ENCODE results near the gene MARS1. TPM values are rescaled to one million over a fixed set of nuclear protein-coding genes. Genes with fewer than 3 reads are reported as not detected.
"Not testable (repeated sequence)": the region's sequence is repeated elsewhere in the genome, so short reads cannot be mapped to it uniquely, and the experiment has no call there.

Gene MARS1
- 100 to 1,000 TPM; 203 to 204 TPM for total RNA-seq
- 83.3 TPM for polyA plus RNA-seq (2013, experiment 1 of 2)
- 115 TPM for polyA plus RNA-seq (2013, experiment 2 of 2)
- 98.4 to 878 (median 180) reads per million in 172 experiments for total RNA-seq

- ChIA-PET CTCF (interaction anchor here (1.4 to 2.9 kb wide), 2 partner anchors 11 to 29 kb away, joined by 5 to 12 read pairs; partner anchors contain the start of gene GLI1), POLR2A (interaction anchor here (1.0 to 2.5 kb wide), 5 partner anchors 8 to 32 kb away, joined by 6 to 15 read pairs (median 7); partner anchors contain the start of genes ARHGAP9 and DDIT3)
- Mint-ChIP-seq H3K36me3 (ENCODE audit: low read depth) (peaks cover 59% of the 10 kb centered on the region), H3K9me3 (no peaks in the 10 kb centered on the region), H3K4me3 (peak within 1 kb of the TSS; percentile 98), H3K27ac (peak within 1 kb of the TSS; percentile 90), H3K27me3 (no peaks in the 10 kb centered on the region), H3K4me1 (ENCODE audit: low read depth) (peaks cover 40% of the 10 kb centered on the region)
- no peaks in the 10 kb centered on the region for H3K27me3 ChIP-seq (ENCODE audit: control insufficient read depth in 1 of 2, insufficient read depth in 2 of 2, low read length in 2 of 2)
- H3K4me1 ChIP-seq (ENCODE audit: insufficient read depth, low read length), result peaks cover 26% of the 10 kb centered on the region
- H3K27ac ChIP-seq (ENCODE audit: low read depth in 1 of 2, low read length in 2 of 2), result peak within 1 kb of the TSS; percentile 80 to 86
- H3K36me3 ChIP-seq (ENCODE audit: insufficient read depth, low read length), result peaks cover 37% of the 10 kb centered on the region
- H3K9me3 ChIP-seq (ENCODE audit: control insufficient read depth in 1 of 2, insufficient read depth in 1 of 2, low read length in 2 of 2), result no peaks in the 10 kb centered on the region
- DNase-seq (peak; percentile 80 to 98 (median 88)), ATAC-seq (ENCODE audit: poor library complexity) (peak; percentile 96)
- TF ChIP-seq, protein P1, sequence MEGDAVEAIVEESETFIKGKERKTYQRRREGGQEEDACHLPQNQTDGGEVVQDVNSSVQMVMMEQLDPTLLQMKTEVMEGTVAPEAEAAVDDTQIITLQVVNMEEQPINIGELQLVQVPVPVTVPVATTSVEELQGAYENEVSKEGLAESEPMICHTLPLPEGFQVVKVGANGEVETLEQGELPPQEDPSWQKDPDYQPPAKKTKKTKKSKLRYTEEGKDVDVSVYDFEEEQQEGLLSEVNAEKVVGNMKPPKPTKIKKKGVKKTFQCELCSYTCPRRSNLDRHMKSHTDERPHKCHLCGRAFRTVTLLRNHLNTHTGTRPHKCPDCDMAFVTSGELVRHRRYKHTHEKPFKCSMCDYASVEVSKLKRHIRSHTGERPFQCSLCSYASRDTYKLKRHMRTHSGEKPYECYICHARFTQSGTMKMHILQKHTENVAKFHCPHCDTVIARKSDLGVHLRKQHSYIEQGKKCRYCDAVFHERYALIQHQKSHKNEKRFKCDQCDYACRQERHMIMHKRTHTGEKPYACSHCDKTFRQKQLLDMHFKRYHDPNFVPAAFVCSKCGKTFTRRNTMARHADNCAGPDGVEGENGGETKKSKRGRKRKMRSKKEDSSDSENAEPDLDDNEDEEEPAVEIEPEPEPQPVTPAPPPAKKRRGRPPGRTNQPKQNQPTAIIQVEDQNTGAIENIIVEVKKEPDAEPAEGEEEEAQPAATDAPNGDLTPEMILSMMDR (IDR thresholded peaks at IDR 0.05), result no peak
- H3K4me3 ChIP-seq (ENCODE audit: low read length), result peak within 1 kb of the TSS; percentile 98
- intact Hi-C loops (cut with DNase I, micrococcal nuclease), result loop anchor here (2.0 to 5.0 kb wide), 2 partner anchors 59 to 60 kb away; partner anchors contain the start of gene DCTN2 (in 2 of the 2)
These were observed at the start of gene MARS1 for GRCh38 chr12:57487597-57488401. Gene MARS1 (plus strand): TSS chr12:57488068. CDS start chr12:57488091, 23 bp downstream.

DNA sequence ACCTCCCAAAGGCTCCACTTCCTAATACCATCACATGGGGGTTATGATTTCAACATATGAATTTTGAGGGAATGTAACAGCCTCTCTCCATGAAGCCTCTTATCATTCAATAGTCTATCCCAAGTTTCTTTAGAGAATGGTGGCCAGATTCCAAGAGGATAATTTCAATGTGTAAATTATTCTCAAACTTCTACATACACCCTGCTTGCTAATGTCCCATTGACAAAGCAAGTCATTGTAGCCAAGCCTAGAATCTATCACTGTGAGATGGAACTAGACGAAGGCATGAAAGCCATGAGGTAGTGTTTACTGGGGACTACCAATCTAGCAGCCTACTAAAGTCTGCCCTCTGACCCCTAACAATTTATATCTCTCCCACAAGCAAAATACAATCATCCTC is 49.5 kb upstream of the MARS1 start:
- Mint-ChIP-seq H3K4me1 (ENCODE audit: low read depth) (no peaks in the 10 kb centered on the region), H3K27ac (no peak overlapping the region), H3K4me3 (no peak overlapping the region), H3K9me3 (no peaks in the 10 kb centered on the region), H3K36me3 (ENCODE audit: low read depth) (no peaks in the 10 kb centered on the region), H3K27me3 (no peaks in the 10 kb centered on the region)
- H3K9me3 ChIP-seq (ENCODE audit: control insufficient read depth in 1 of 2, insufficient read depth in 1 of 2, low read length in 2 of 2), result peaks cover 0 to 12% of the 10 kb centered on the region in 2 experiments
- no peaks in the 10 kb centered on the region for H3K27me3 ChIP-seq (ENCODE audit: control insufficient read depth in 1 of 2, insufficient read depth in 2 of 2, low read length in 2 of 2)
- intact Hi-C loops (cut with DNase I, micrococcal nuclease), result no loop called here
- TF ChIP-seq, protein P1 (IDR thresholded peaks at IDR 0.05), result no peak
- ChIA-PET CTCF (no interaction called here), POLR2A (no interaction called here)
- no peaks in the 10 kb centered on the region for H3K36me3 ChIP-seq (ENCODE audit: insufficient read depth, low read length)
- DNase-seq (no peak), ATAC-seq (ENCODE audit: poor library complexity) (no peak)
- no peak overlapping the region for H3K4me3 ChIP-seq (ENCODE audit: low read length)
- no peak overlapping the region for H3K27ac ChIP-seq (ENCODE audit: low read depth in 1 of 2, low read length in 2 of 2)
- peaks cover 9% of the 10 kb centered on the region for H3K4me1 ChIP-seq (ENCODE audit: insufficient read depth, low read length)

GRCh38 chr12:57439762-57440266 is 48.1 kb upstream of the MARS1 start:
- Mint-ChIP-seq H3K4me1 (ENCODE audit: low read depth) (no peaks in the 10 kb centered on the region), H3K4me3 (no peak overlapping the region), H3K9me3 (no peaks in the 10 kb centered on the region), H3K27ac (no peak overlapping the region), H3K36me3 (ENCODE audit: low read depth) (no peaks in the 10 kb centered on the region), H3K27me3 (no peaks in the 10 kb centered on the region)
- H3K27me3 ChIP-seq (ENCODE audit: control insufficient read depth in 1 of 2, insufficient read depth in 2 of 2, low read length in 2 of 2), result no peaks in the 10 kb centered on the region
- H3K27ac ChIP-seq (ENCODE audit: low read depth in 1 of 2, low read length in 2 of 2), result no peak overlapping the region
- peaks cover 7% of the 10 kb centered on the region for H3K4me1 ChIP-seq (ENCODE audit: insufficient read depth, low read length)
- no peak overlapping the region for H3K4me3 ChIP-seq (ENCODE audit: low read length)
- TF ChIP-seq, protein P1 (IDR thresholded peaks at IDR 0.05), result no peak
- ChIA-PET POLR2A (no interaction called here), CTCF (no interaction called here)
- intact Hi-C loops (cut with DNase I, micrococcal nuclease), result no loop called here
- ATAC-seq (ENCODE audit: poor library complexity) (no peak), DNase-seq (no peak)
- no peaks in the 10 kb centered on the region for H3K36me3 ChIP-seq (ENCODE audit: insufficient read depth, low read length)
- H3K9me3 ChIP-seq (ENCODE audit: control insufficient read depth in 1 of 2, insufficient read depth in 1 of 2, low read length in 2 of 2), result peaks cover 0 to 12% of the 10 kb centered on the region in 2 experiments

GRCh38 chr12:57441393-57441792 is 46.5 kb upstream of the MARS1 start:
- H3K4me1 ChIP-seq (ENCODE audit: insufficient read depth, low read length); H3K36me3 Mint-ChIP-seq (ENCODE audit: low read depth); H3K4me1 Mint-ChIP-seq (ENCODE audit: low read depth); H3K4me3 ChIP-seq (ENCODE audit: low read length); ATAC-seq (ENCODE audit: poor library complexity); DNase-seq; H3K27me3 Mint-ChIP-seq; H3K4me3 Mint-ChIP-seq; intact Hi-C loops (cut with DNase I, micrococcal nuclease); H3K27ac ChIP-seq (ENCODE audit: low read depth in 1 of 2, low read length in 2 of 2); H3K36me3 ChIP-seq (ENCODE audit: insufficient read depth, low read length); H3K27ac Mint-ChIP-seq; H3K9me3 Mint-ChIP-seq; POLR2A ChIA-PET; H3K27me3 ChIP-seq (ENCODE audit: control insufficient read depth in 1 of 2, insufficient read depth in 2 of 2, low read length in 2 of 2): not testable (repeated sequence)
- H3K9me3 ChIP-seq (ENCODE audit: control insufficient read depth in 1 of 2, insufficient read depth in 1 of 2, low read length in 2 of 2), result peaks cover 0 to 12% of the 10 kb centered on the region in 2 experiments
- CTCF ChIA-PET, result interaction anchor here (0.7 kb wide), 1 partner anchor 30 kb away, joined by 3 read pairs; no protein-coding TSS in a partner anchor
